Right renal cortex interstitium (tissue), 3 donors: ENCODE measurements around the gene SUOX. TPM values are rescaled to one million over a fixed set of nuclear protein-coding genes. Genes with fewer than 3 reads are reported as not detected.
A peak's percentile ranks its signal among the peaks of the same experiment; 100 is the strongest.
"Not testable (repeated sequence)": the region's sequence is repeated elsewhere in the genome, so short reads cannot be mapped to it uniquely, and the experiment has no call there.

Experiments used
- DNase-seq, 3 donors: peaks; one replicate each; pipeline ENCODE4 v3.0.0-alpha.2; 2013; ENCODE audit warnings: low read depth in 3 of 3, low spot score in 2 of 3
- polyA plus RNA-seq, 3 donors: library from polyadenylated mRNA; unstranded; fragments of 120-200 nt; gene quantifications; one replicate each; pipeline ENCODE4 v1.2.1, GENCODE V29; 2013; ENCODE audit not compliant: insufficient read length in 3 of 3

The SUOX gene
- polyA plus RNA-seq = 10 to 100 TPM; 47.0 to 48.1 (median 47.4) TPM

- peak in 1 of 3 donors; percentile 92 for DNase-seq
Measured at GRCh38 chr12:55996715-55997534, at the start of gene SUOX. SUOX (plus strand) TSS chr12:55997276; CDS start chr12:56002222, 4,946 bp downstream.

- DNase-seq = no peak
Measured at GRCh38 chr12:55955344-55955743, 41.7 kb upstream of the SUOX start.

GRCh38 chr12:55955800-55956508, 41.1 kb upstream of the SUOX start:
- no peak for DNase-seq

- no peak for DNase-seq
Measured at GRCh38 chr12:55957106-55957859, 39.8 kb upstream of the SUOX start.

- DNase-seq = no peak
Measured at GRCh38 chr12:55963760-55964159, 33.3 kb upstream of the SUOX start.

GRCh38 chr12:55965240-55965639, 31.8 kb upstream of the SUOX start:
- no peak for DNase-seq

- no peak for DNase-seq
Measured at GRCh38 chr12:55965941-55966407, 31.1 kb upstream of the SUOX start, which contains the start of gene PMEL. PMEL (minus strand) TSS chr12:55966042; CDS start chr12:55966011, 31 bp downstream.

GRCh38 chr12:55966408-55967281, 30.4 kb upstream of the SUOX start, which contains the start of gene CDK2:
CDK2 (plus strand) TSS chr12:55966830; CDS start chr12:55967009, 179 bp downstream.
- DNase-seq = peak; percentile 72 to 85 (median 79)

GRCh38 chr12:55969356-55969755, 27.7 kb upstream of the SUOX start:
- no peak for DNase-seq

- DNase-seq = no peak
Measured at GRCh38 chr12:55970775-55971174, 26.3 kb upstream of the SUOX start.

GRCh38 chr12:55972042-55972441, 25.0 kb upstream of the SUOX start:
- DNase-seq = no peak

- DNase-seq = no peak
Measured at GRCh38 chr12:55972456-55972855, 24.6 kb upstream of the SUOX start.

GRCh38 chr12:55972911-55973598, 24.0 kb upstream of the SUOX start:
- no peak for DNase-seq

- DNase-seq = peak; percentile 99
Measured at GRCh38 chr12:55973599-55974307, 23.3 kb upstream of the SUOX start, which contains the start of gene RAB5B. RAB5B (plus strand) TSS chr12:55974078; CDS start chr12:55986961, 12,883 bp downstream.

GRCh38 chr12:55974308-55974730, 22.8 kb upstream of the SUOX start:
- DNase-seq = no peak

GRCh38 chr12:55978393-55978792, 18.7 kb upstream of the SUOX start:
- no peak for DNase-seq

- DNase-seq = no peak
Measured at GRCh38 chr12:55979069-55979468, 18.0 kb upstream of the SUOX start.

GRCh38 chr12:55981882-55982281, 15.2 kb upstream of the SUOX start:
- DNase-seq = not testable (repeated sequence)
